Neuron (in vitro differentiated cells): ENCODE results near the gene ZBTB8OS.
A peak's percentile ranks its signal among the peaks of the same experiment; 100 is the strongest.
"Not testable (repeated sequence)": the region's sequence is repeated elsewhere in the genome, so short reads cannot be mapped to it uniquely, and the experiment has no call there.

Source experiments
- H2AFZ ChIP-seq: one replicate; pipeline ENCODE4 v1.6.1; 2013; ENCODE audit warnings: low read depth, mild to moderate bottlenecking, inconsistent platforms, low read length, moderate library complexity
- H3K27me3 ChIP-seq: one replicate; pipeline ENCODE4 v1.6.1; 2013; ENCODE audit warnings: low read length; ENCODE audit not compliant: insufficient read depth
- H3K36me3 ChIP-seq: one replicate; pipeline ENCODE4 v1.6.1; 2013; ENCODE audit warnings: low read length; ENCODE audit not compliant: insufficient read depth
- H3K4me1 ChIP-seq: one replicate; pipeline ENCODE4 v1.6.1; 2013; ENCODE audit warnings: low read length; ENCODE audit not compliant: insufficient read depth
- H3K4me3 ChIP-seq: 2 replicates; pipeline ENCODE4 v1.5.1; 2013; ENCODE audit warnings: mild to moderate bottlenecking, low read length, moderate library complexity
- H3K9me3 ChIP-seq: one replicate; pipeline ENCODE4 v1.6.1; 2013; ENCODE audit warnings: low read length

ZBTB8OS gene

DNA sequence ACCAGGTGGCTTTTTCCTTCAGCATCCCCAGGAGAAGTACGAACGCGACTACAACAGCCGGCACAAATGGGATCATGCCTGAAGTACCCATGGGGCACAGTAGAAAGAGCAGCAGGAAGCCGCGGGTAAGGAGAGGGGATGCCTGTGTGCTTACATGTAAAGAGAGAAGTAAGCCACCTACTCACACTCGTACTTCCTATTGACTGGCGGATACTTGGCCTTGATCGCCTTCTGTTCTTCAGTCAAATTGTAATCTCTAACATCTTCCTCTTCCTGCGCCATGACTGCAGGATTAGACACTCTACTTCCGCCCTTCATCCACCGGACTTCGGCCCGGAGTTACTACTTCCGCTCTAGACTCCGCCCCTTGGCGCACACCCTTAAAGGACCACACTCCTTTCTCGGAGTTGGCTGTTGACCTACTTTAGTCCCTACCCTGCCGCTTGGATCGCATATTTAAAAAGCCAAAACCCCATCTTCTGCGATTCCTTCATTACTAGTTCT, at the start of gene ZBTB8OS:
Gene ZBTB8OS, minus strand, starts transcription at position 303 of the 504 bp plus-strand sequence. Its CDS starts 21 bp downstream, at position 282.
- Histone ChIP-seq H3K4me3 (peak within 1 kb of the TSS; percentile 88), H2AFZ (peak within 1 kb of the TSS; percentile 59), H3K27me3 (no peaks in the 10 kb centered on the region), H3K4me1 (peaks cover 14% of the 10 kb centered on the region), H3K9me3 (no peaks in the 10 kb centered on the region), H3K36me3 (peaks cover 37% of the 10 kb centered on the region)

DNA sequence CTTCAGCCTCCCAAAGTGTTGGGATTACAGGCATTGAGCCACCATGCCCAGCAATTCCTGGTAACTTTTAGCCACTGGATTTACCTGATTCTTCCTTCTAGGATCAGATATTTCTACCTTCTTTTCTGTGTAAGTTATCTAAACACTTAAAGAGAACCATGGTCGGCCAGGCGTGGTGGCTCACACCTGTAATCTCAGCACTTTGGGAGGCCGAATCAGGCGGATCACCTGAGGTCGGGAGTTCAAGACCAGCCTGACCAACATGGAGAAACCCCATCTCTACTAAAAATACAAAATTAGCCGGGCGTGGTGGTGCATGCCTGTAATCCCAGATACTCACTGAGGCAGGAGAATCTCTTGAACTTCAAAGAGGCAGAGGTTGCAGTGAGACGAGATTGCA, 46.6 kb upstream of the ZBTB8OS start:
- H2AFZ ChIP-seq, H3K36me3 ChIP-seq, H3K4me1 ChIP-seq, H3K9me3 ChIP-seq, H3K27me3 ChIP-seq, H3K4me3 ChIP-seq: not testable (repeated sequence)

DNA sequence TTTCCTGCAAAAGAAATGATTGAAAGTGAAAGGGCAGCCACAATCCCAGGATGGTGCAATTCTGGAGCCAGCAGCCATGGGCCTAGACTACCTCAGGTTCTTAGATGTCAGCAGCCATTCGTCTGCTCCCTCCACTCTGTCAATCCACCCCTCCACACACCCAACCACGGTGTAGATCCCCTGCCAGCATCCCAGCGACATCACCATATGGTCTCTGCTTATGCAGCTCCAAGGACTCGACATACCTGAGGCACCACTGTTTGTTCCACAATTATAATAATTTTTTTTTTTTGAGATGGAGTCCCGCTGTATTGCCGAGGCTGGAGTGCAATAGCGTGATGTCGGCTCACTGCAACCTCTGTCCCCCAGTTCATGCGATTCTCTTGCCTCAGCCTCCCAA, 45.7 kb upstream of the ZBTB8OS start:
- H3K27me3 ChIP-seq: no peaks in the 10 kb centered on the region
- H3K36me3 ChIP-seq: no peaks in the 10 kb centered on the region

DNA sequence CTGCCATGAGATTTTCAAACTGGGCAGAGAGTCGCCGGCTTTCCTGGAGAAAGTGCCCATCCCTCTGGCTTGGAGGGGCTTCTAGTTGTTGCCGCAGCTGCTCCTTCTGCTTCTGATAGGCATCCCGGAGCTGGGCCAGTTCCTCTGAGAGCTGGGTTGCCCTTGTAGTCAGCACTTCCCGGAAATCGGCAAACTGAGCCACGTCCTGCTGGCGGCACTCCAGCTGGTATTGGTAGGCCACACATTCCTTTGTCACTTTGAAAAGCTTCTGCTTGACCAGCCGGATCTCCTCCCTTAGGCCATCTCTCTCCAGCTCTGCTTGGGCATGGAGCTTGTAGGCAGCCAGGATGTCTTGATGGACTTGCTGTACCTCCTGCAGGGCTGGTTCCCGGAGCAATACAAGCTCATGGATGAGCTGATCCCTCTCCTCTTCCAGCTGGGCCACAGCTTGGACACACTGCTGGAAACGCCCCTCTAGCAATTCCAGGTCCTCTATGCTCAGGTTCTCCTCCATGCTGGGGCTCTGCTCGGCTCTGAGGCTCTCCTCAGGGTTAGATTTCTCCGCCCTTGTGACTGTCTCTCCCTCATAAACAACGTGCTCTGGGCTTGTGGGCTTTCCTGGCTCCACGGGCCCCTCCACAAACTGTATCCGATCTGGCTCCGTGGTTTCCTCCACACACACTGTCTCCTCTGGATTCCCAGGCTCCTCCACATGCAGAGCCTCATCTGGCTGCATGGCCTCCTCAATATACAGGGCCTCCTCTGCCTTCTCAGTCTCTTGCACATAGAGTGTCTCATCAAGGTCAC, 45.0 kb upstream of the ZBTB8OS start:
- Histone ChIP-seq H3K9me3 (no peaks in the 10 kb centered on the region), H2AFZ (no peak overlapping the region), H3K27me3 (no peaks in the 10 kb centered on the region), H3K4me1 (no peaks in the 10 kb centered on the region), H3K4me3 (no peak overlapping the region), H3K36me3 (no peaks in the 10 kb centered on the region)

More for the DNA sequence above, 45.7 kb upstream of the ZBTB8OS start:
- Histone ChIP-seq H2AFZ (no peak overlapping the region), H3K4me3 (no peak overlapping the region), H3K9me3 (no peaks in the 10 kb centered on the region), H3K4me1 (no peaks in the 10 kb centered on the region)

DNA sequence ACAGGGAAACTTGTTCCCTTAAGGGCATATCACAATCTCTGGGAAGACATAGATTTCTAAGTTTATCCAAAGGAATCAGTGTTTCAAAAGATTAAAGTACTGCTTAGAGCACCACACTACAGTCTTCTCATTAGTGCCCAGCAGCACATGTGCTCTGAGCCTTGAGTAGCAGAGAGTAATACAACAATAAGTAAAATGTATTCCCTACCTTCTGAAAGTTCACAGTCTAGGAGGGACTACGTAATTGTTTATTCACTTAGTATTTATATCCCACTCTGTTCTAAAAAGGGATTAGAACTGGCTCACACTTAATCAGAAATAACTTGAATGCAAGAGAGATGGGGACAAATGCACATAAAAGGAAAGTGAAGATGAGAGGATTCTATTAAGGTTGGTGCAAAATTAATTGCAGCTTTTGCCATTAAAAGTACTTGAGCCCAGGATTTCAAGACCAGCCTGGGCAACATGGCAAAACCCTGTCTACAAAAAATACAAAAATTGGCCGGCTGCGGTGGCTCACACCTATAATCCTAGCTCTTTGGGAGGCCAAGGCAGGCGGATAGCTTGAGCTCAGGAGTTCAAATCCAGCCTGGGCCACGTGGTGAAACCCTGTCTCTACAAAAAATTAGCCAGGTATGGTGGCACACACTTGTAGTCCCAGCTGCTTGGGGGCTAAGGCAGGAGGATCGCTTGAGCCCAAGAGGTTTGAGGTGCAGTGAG, 43.3 kb upstream of the ZBTB8OS start:
- no peaks in the 10 kb centered on the region for H3K27me3 ChIP-seq
- H2AFZ ChIP-seq: no peak overlapping the region
- H3K4me1 ChIP-seq: no peaks in the 10 kb centered on the region
- H3K36me3 ChIP-seq: no peaks in the 10 kb centered on the region
- no peak overlapping the region for H3K4me3 ChIP-seq
- H3K9me3 ChIP-seq: no peaks in the 10 kb centered on the region

DNA sequence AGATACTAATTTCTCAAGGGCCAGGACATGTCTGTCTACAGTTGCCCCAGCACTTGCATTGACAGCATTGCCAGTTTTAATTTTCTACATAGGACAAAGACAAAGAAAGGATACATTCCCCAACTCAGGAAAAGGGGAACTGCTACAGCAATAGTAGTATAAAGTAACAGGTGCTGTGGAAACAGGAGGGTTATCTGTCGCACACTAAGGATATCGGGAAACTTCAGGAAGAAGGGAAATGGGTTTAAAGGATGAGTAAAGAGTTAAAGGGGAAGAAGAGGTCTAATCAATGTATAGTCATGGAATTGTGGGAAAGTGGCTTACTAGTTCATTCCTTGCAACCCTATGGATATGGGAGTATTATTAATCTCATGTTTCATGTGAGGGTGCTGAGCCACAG, 36.0 kb upstream of the ZBTB8OS start:
- peaks cover 49% of the 10 kb centered on the region for H3K36me3 ChIP-seq
- no peak overlapping the region for H3K4me3 ChIP-seq
- H3K27me3 ChIP-seq: no peaks in the 10 kb centered on the region
- no peak overlapping the region for H2AFZ ChIP-seq
- H3K4me1 ChIP-seq: no peaks in the 10 kb centered on the region
- H3K9me3 ChIP-seq: no peaks in the 10 kb centered on the region

DNA sequence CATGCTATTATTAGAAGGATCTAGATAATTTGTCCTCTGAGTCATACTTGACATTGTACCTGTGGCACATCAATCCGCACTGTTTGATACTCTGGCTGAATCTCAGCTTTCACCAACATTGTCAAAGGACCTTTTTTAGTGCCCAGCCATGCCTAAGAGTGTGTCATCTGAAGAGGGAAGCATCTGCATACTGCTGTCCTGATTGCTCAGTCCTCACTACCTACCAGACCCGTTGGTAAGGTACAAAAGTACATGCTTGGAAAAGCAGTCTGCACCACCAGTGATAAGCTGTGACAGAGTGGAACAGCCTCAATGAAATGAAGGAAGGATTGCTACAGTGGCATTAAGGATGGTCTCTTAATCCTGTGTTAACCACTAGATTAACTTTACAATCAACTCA, 35.1 kb upstream of the ZBTB8OS start:
- Histone ChIP-seq H3K36me3 (peaks cover 58% of the 10 kb centered on the region), H3K4me3 (no peak overlapping the region), H3K27me3 (no peaks in the 10 kb centered on the region), H3K4me1 (no peaks in the 10 kb centered on the region), H2AFZ (no peak overlapping the region), H3K9me3 (no peaks in the 10 kb centered on the region)

DNA sequence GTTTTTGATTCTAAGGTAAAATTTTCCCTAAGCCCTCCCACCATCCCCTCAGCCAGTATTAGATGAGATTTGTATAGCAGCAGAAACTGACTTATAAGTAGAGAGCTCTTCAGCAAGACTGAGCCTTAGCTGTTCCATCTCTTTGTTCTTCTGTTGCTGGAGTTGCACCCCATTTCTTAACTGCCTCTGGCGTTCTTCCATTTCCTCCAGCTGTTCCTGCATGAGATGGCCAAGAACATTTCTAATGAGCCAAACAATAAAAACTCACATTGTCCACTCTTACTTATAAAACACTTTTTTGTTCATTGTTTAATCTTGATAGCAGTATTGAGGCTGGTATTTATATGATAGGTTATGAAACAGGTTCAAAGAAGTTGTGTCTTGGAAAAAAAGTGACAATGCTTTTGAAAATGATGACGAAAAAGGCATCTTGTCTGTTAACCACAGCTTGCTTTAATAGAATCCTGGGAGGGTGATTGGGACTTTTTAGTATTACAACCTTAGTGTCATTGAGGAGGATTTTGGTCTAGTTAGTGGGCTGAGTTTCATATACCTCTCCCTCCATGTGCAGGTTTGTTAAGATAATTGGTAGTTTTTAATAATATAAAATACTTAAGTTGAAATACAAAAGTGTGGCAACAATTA, 33.9 kb upstream of the ZBTB8OS start:
- H3K27me3 ChIP-seq: no peaks in the 10 kb centered on the region
- no peaks in the 10 kb centered on the region for H3K4me1 ChIP-seq
- no peaks in the 10 kb centered on the region for H3K9me3 ChIP-seq
- no peak overlapping the region for H2AFZ ChIP-seq
- no peak overlapping the region for H3K4me3 ChIP-seq
- H3K36me3 ChIP-seq: peaks cover 70% of the 10 kb centered on the region

DNA sequence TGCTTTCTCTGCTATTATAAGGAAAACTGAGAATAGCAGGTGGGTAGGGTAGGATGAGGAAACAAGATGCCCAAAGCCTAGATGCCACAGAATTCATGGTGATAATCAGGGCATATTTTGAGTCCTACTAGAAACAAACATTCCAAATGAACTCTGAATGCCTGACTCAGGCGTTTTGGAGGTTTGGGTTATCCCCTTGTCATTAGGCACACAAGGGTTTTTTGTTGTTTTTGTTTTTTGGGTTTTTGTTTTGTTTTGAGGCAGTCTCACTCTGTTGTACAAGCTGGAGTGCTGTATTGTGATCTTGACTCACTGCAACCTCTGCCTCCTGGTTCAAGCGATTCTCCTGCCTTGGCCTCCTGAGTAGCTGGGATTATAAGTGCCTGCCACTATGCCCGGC, 33.0 kb upstream of the ZBTB8OS start:
- no peaks in the 10 kb centered on the region for H3K27me3 ChIP-seq
- no peaks in the 10 kb centered on the region for H3K9me3 ChIP-seq
- H3K4me1 ChIP-seq: no peaks in the 10 kb centered on the region
- no peak overlapping the region for H2AFZ ChIP-seq
- no peak overlapping the region for H3K4me3 ChIP-seq
- peaks cover 76% of the 10 kb centered on the region for H3K36me3 ChIP-seq

DNA sequence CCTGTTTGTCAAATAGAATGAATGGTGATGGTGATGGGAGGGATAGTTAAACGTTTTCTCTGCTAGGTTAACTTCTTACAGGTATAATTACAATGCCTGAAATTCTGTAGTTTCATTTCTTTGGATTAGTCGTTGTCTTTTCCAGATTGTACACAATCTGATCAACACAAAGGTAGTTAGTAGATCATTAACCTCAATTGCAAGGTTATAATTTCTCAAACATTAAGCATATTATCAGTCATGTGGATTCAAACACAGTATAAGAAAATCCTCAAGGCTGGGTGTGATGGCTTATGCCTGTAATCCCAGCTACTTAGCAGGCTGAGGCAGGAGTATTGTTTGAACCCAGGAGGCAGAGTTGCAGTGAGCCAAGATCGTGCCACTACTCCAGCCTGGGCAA, 31.6 kb upstream of the ZBTB8OS start:
- Histone ChIP-seq H2AFZ (no peak overlapping the region), H3K4me1 (no peaks in the 10 kb centered on the region), H3K27me3 (no peaks in the 10 kb centered on the region), H3K9me3 (no peaks in the 10 kb centered on the region), H3K4me3 (no peak overlapping the region), H3K36me3 (peaks cover 88% of the 10 kb centered on the region)

DNA sequence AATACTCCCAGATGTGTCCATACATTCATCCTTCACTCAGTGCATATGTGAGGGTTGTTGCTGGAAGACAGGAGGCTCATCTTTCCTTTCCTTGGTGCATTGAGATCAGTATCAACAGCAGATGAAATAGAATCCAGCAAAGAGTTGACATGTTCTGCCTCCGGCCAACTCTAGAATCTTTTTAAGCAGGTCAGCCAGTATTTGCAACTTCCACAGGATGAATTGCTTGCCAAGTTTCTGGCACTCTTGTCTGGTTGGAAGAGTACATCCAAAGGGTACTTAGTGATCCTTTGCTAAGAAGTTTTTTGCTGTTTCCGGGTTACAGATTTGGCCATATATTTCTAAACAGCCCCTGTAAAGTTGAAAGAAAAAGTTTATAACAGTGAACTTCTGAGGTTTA, 31.2 kb upstream of the ZBTB8OS start:
- H3K27me3 ChIP-seq: no peaks in the 10 kb centered on the region
- H3K36me3 ChIP-seq: peaks cover 89% of the 10 kb centered on the region
- no peaks in the 10 kb centered on the region for H3K4me1 ChIP-seq
- H3K4me3 ChIP-seq: no peak overlapping the region
- H3K9me3 ChIP-seq: no peaks in the 10 kb centered on the region
- no peak overlapping the region for H2AFZ ChIP-seq

DNA sequence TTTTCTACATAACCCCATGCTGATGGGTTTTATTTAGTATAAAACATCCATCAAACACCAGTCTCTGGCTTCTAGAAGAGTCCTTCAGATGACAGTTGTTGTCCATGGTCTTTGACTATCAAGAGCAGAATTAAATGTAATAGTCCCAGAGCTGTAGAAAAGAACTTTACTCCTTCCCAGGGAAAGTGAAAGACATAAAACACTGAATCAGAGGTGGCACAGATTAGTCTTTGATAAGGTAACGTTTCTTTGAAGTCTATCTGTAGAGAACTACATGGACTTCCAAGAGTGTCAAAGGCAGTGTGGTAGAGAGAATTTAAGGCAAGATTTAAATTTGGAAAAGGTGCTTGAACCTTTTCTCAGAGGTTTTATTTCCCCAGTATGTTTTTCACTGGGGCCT, 30.3 kb upstream of the ZBTB8OS start:
- Histone ChIP-seq H3K4me1 (no peaks in the 10 kb centered on the region), H3K9me3 (no peaks in the 10 kb centered on the region)

DNA sequence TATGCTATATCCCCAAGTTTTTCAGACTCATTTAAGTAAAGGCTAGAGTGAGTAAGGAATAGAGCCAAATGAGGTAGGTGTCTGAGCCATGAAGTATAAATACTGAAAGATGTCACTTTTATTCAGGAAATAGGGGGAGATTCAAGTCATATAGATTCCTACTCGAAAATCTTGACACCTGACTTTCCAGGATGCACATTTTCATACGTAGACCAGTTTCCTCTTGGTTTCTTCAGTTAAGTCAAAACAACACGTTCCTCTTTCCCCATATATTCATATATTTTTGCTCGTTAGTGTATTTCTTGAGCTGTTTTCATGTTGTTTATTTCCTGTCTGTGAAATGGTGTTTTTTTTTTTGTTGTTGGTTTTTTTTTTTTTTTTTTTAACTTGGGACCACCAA, 29.6 kb upstream of the ZBTB8OS start:
- not testable (repeated sequence) for H3K27me3 ChIP-seq, H3K4me1 ChIP-seq, H3K9me3 ChIP-seq, H2AFZ ChIP-seq, H3K4me3 ChIP-seq
- peaks cover 87% of the 10 kb centered on the region for H3K36me3 ChIP-seq

More for the DNA sequence above, 30.3 kb upstream of the ZBTB8OS start:
- Histone ChIP-seq H3K27me3 (no peaks in the 10 kb centered on the region), H2AFZ (no peak overlapping the region), H3K36me3 (peaks cover 89% of the 10 kb centered on the region), H3K4me3 (no peak overlapping the region)
